ENCODE results near the gene OPRM1. TPM values are rescaled to one million over a fixed set of nuclear protein-coding genes. Genes with fewer than 3 reads are reported as not detected.
A peak's percentile ranks its signal among the peaks of the same experiment; 100 is the strongest.

OPRM1 gene
- total RNA-seq, 1 experiment from 2014 or later: not detected

GRCh38 chr6:154080461-154081189, 41.6 kb downstream of the OPRM1 start:
- DNase-seq (ENCODE audit: low read depth): peak; percentile 12

GRCh38 chr6:154086510-154086909, 47.5 kb downstream of the OPRM1 start:
- DNase-seq (ENCODE audit: low read depth): peak; percentile 52

GRCh38 chr6:154092326-154092962, 53.4 kb downstream of the OPRM1 start:
- DNase-seq (ENCODE audit: low read depth): no peak

GRCh38 chr6:154093231-154094044, 54.4 kb downstream of the OPRM1 start:
- no peak for DNase-seq (ENCODE audit: low read depth)

GRCh38 chr6:154095571-154095970, 56.5 kb downstream of the OPRM1 start:
- DNase-seq (ENCODE audit: low read depth): no peak

GRCh38 chr6:154096316-154096715, 57.3 kb downstream of the OPRM1 start:
- DNase-seq (ENCODE audit: low read depth): no peak

- DNase-seq (ENCODE audit: low read depth): no peak
Observed at GRCh38 chr6:154096834-154097233, 57.8 kb downstream of the OPRM1 start.

- DNase-seq (ENCODE audit: low read depth): no peak
Observed at GRCh38 chr6:154099211-154099610, 60.2 kb downstream of the OPRM1 start.

GRCh38 chr6:154106251-154106650, 67.2 kb downstream of the OPRM1 start:
- no peak for DNase-seq (ENCODE audit: low read depth)

GRCh38 chr6:154111025-154111424, 72.0 kb downstream of the OPRM1 start:
- no peak for DNase-seq (ENCODE audit: low read depth)

- DNase-seq (ENCODE audit: low read depth): peak; percentile 51
Observed at GRCh38 chr6:154112181-154112809, 73.3 kb downstream of the OPRM1 start.

GRCh38 chr6:154113392-154113791, 74.4 kb downstream of the OPRM1 start:
- no peak for DNase-seq (ENCODE audit: low read depth)

GRCh38 chr6:154117485-154117884, 78.4 kb downstream of the OPRM1 start:
- DNase-seq (ENCODE audit: low read depth): no peak

- DNase-seq (ENCODE audit: low read depth): no peak
Observed at GRCh38 chr6:154122195-154122925, 83.3 kb downstream of the OPRM1 start.

GRCh38 chr6:154123155-154123956, 84.3 kb downstream of the OPRM1 start:
- DNase-seq (ENCODE audit: low read depth): no peak

- no peak for DNase-seq (ENCODE audit: low read depth)
Observed at GRCh38 chr6:154125421-154125820, 86.4 kb downstream of the OPRM1 start.

GRCh38 chr6:154127657-154128056, 88.6 kb downstream of the OPRM1 start:
- no peak for DNase-seq (ENCODE audit: low read depth)

- DNase-seq (ENCODE audit: low read depth): no peak
Observed at GRCh38 chr6:154134471-154135147, 95.6 kb downstream of the OPRM1 start.

GRCh38 chr6:154138793-154139192, 99.8 kb downstream of the OPRM1 start:
- DNase-seq (ENCODE audit: low read depth): peak; percentile 54

- DNase-seq (ENCODE audit: low read depth): peak; percentile 36
Observed at GRCh38 chr6:154139892-154140291, 100.9 kb downstream of the OPRM1 start.

All from Daoy (cell line).